Endothelial cell of umbilical vein (primary cell): ENCODE data around the gene TMX1. TPM values are rescaled to one million over a fixed set of nuclear protein-coding genes. Genes with fewer than 3 reads are reported as not detected.

Experiments
- BruUV-seq: library from RNA; stranded (reverse); fragments of 400-500 nt; replicated peaks from 2 replicates; lab custom pipeline; 2021; lab: Mats Ljungman, UMichigan
- CTCF ChIA-PET: fragments of 300-600, 350-600 bp; sonication (Branson Sonifier 250); formaldehyde crosslinking; loops from one replicate; lab custom pipeline; 2021; ENCODE audit warnings: antibody characterized with exemption, inconsistent platforms; lab: Charles Lee
- POLR2A ChIA-PET: fragments of 300-600, 350-600 bp; sonication (Branson Sonifier 250); formaldehyde crosslinking; loops from one replicate; lab custom pipeline; 2021; ENCODE audit warnings: antibody characterized with exemption, inconsistent platforms; lab: Charles Lee
- DNase-seq: peaks from one replicate; pipeline ENCODE4 v3.0.0-alpha.2; 2011; ENCODE audit warnings: low read depth, low spot score
- FAIRE-seq: peaks from 2 replicates; lab custom pipeline; 2011; peaks lifted over from hg19 to GRCh38; lab: Jason Lieb, UNC
- H2AFZ ChIP-seq: 2 replicates; pipeline ENCODE4 v1.6.0; 2012; ENCODE audit warnings: low read depth, low read length, control low read depth, inconsistent platforms
- H3K27ac ChIP-seq: 2 replicates; pipeline ENCODE4 v1.5.1; 2011; ENCODE audit warnings: low read depth, mild to moderate bottlenecking, control low read depth, low read length, moderate library complexity; ENCODE audit not compliant: insufficient read depth
- H3K27me3 ChIP-seq, 2 experiments: 2 replicates each; pipeline versions ENCODE4 v1.6.0 to v1.6.1; 2011; ENCODE audit warnings: low read length in 2 of 2, mixed read lengths in 1 of 2; ENCODE audit not compliant: control insufficient read depth in 2 of 2, insufficient read depth in 2 of 2
- H3K36me3 ChIP-seq, 2 experiments: 2 replicates in 1 of 2; 3 replicates in 1 of 2; pipeline ENCODE4 v1.5.1; 2011; ENCODE audit warnings: low read length in 2 of 2, mild to moderate bottlenecking in 1 of 2, moderate library complexity in 1 of 2; ENCODE audit not compliant: control insufficient read depth in 2 of 2, insufficient read depth in 2 of 2; ENCODE audit errors: extremely low read depth in 1 of 2
- H3K4me1 ChIP-seq: 3 replicates; pipeline ENCODE4 v1.5.1; 2011; ENCODE audit warnings: mild to moderate bottlenecking, low read length; ENCODE audit not compliant: control insufficient read depth, insufficient read depth; ENCODE audit errors: extremely low read depth
- H3K4me2 ChIP-seq: 2 replicates; pipeline ENCODE4 v1.6.1; 2011; ENCODE audit warnings: low read length, control low read depth, mixed read lengths; ENCODE audit not compliant: insufficient read depth
- H3K4me3 ChIP-seq, 3 experiments: fragments of 200-600 bp in 1 of 3; sonication (generic), shearing (Covaris generic) in 1 of 3; replicated peaks in 1 of 3; 2 replicates each; pipeline ENCODE4 v1.5.1; 2011 to 2016; ENCODE audit warnings: control low read depth in 3 of 3, low read length in 3 of 3, mild to moderate bottlenecking in 2 of 3, inconsistent platforms in 1 of 3, low read depth in 1 of 3, moderate library complexity in 1 of 3; ENCODE audit not compliant: insufficient read depth in 1 of 3
- H3K79me2 ChIP-seq: 2 replicates; pipeline ENCODE4 v1.6.0; 2012; ENCODE audit warnings: low read length, inconsistent platforms; ENCODE audit not compliant: control insufficient read depth, insufficient read depth
- H3K9ac ChIP-seq: replicated peaks from 2 replicates; pipeline ENCODE3; 2011; ENCODE audit warnings: low read length, control low read depth; ENCODE audit not compliant: insufficient read depth; ENCODE audit errors: extremely low read depth
- H3K9me1 ChIP-seq: replicated peaks from 3 replicates; pipeline ENCODE4 v1.6.0; 2011; ENCODE audit warnings: mild to moderate bottlenecking, low read length; ENCODE audit not compliant: control insufficient read depth, insufficient read depth; ENCODE audit errors: extremely low read depth
- H3K9me3 ChIP-seq: replicated peaks from 2 replicates; pipeline ENCODE4 v1.5.1; 2012; ENCODE audit warnings: low read length, inconsistent platforms; ENCODE audit not compliant: control insufficient read depth, insufficient read depth
- H4K20me1 ChIP-seq: replicated peaks from 2 replicates; pipeline ENCODE3; 2011; ENCODE audit warnings: mild to moderate bottlenecking, low read length; ENCODE audit not compliant: control insufficient read depth, insufficient read depth; ENCODE audit errors: extremely low read depth
- CTCF ChIP-seq, 2 donors: IDR thresholded peaks; 1 replicate in 1 of 2; 2 replicates in 1 of 2; pipeline ENCODE4 v1.5.1; 2011; ENCODE audit warnings: low read length in 2 of 2, mild to moderate bottlenecking in 2 of 2, moderate library complexity in 2 of 2, control low read depth in 1 of 2, inconsistent platforms in 1 of 2, low read depth in 1 of 2; ENCODE audit not compliant: insufficient read depth in 1 of 2; ENCODE audit errors: extremely low read depth in 1 of 2
- EZH2 ChIP-seq: IDR thresholded peaks from 2 replicates; pipeline ENCODE4 v1.6.1; 2012; ENCODE audit warnings: borderline replicate concordance, low read depth, mild to moderate bottlenecking, moderate library complexity, low read length, inconsistent platforms; ENCODE audit not compliant: severe bottlenecking
- FOS ChIP-seq: IDR thresholded peaks from 2 replicates; pipeline ENCODE4 v1.6.1; 2011; ENCODE audit warnings: mild to moderate bottlenecking, low read length, moderate library complexity, borderline replicate concordance; ENCODE audit not compliant: insufficient read depth
- GATA2 ChIP-seq: IDR thresholded peaks from 2 replicates; pipeline ENCODE4 v1.7.0; 2011; ENCODE audit warnings: low read depth, mild to moderate bottlenecking, moderate library complexity, mixed read lengths, low read length; ENCODE audit not compliant: insufficient read length, insufficient read depth
- JUN ChIP-seq: IDR thresholded peaks from 2 replicates; pipeline ENCODE4 v1.6.1; 2011; ENCODE audit warnings: borderline replicate concordance, low read depth; ENCODE audit not compliant: insufficient read length, insufficient read depth
- MAX ChIP-seq: IDR thresholded peaks from 2 replicates; pipeline ENCODE4 v1.6.1; 2011; ENCODE audit not compliant: insufficient read depth, insufficient read length
- MYC ChIP-seq: IDR thresholded peaks from one replicate; pipeline ENCODE4 v1.6.1; 2011; ENCODE audit warnings: mild to moderate bottlenecking, low read depth, low read length
- POLR2A ChIP-seq: IDR thresholded peaks from 2 replicates; pipeline ENCODE4 v1.6.1; 2012; ENCODE audit warnings: low read depth, mild to moderate bottlenecking, control low read depth, low read length
- POLR2AphosphoS5 ChIP-seq: IDR thresholded peaks from 2 replicates; pipeline ENCODE4 v1.6.1; 2012; ENCODE audit warnings: low read depth, mild to moderate bottlenecking, control low read depth, low read length, moderate library complexity; ENCODE audit not compliant: insufficient read depth
- dilution Hi-C: fragments of 300-500 bp; cut with MboI; formaldehyde crosslinking; loops from one replicate; pipeline ENCODE4 v1.15.0; 2019; ENCODE audit warnings: low sequenced_read_pairs; ENCODE audit not compliant: extremely low pct_ligation_motif_present
- intact Hi-C: fragments of 100-400 bp; cut with micrococcal nuclease; formaldehyde crosslinking; loops from one replicate; pipeline ENCODE4 v1.10.0; 2022
- polyA plus RNA-seq, 4 experiments: library from polyadenylated mRNA; depleted of rRNA in 3 of 4; stranded (reverse) in 3 of 4; unstranded in 1 of 4; fragments of >200 nt; gene quantifications; 2 replicates each; pipeline versions ENCODE4 v1.2.1 to v1.2.3, GENCODE V29; 2011 to 2012; ENCODE audit warnings: missing spikeins in 1 of 4
- total RNA-seq: library from RNA; stranded (reverse); gene quantifications from 2 replicates; pipeline ENCODE4 v1.2.3, GENCODE V29; 2021

The TMX1 gene
- total and polyA plus RNA-seq, 2 donors (not counting 3 experiments of a cell fraction or from before 2014, with no cell fraction given) = 11.4 to 41.9 TPM

- no peaks in the 10 kb centered on the region for H3K36me3 ChIP-seq
- CTCF ChIA-PET = interaction anchor here (0.7 to 11.3 kb wide), 26 partner anchors 8 to 697 kb away, joined by 3 to 240 read pairs (median 6); partner anchors contain the start of gene FRMD6
- intact Hi-C loops = loop anchor here (2.0 to 10.0 kb wide), 3 partner anchors 262 to 848 kb away; no protein-coding TSS in a partner anchor
- H3K9me1 ChIP-seq = no peaks in the 10 kb centered on the region
- POLR2A ChIA-PET = no interaction called here
- TF ChIP-seq JUN (no peak), EZH2 (no peak), FOS (no peak), GATA2 (no peak), MYC (no peak), POLR2AphosphoS5 (no peak), POLR2A (no peak), MAX (no peak), CTCF (IDR thresholded peaks at IDR 0.05; ENCODE audit: extremely low read depth in 1 of 2, insufficient read depth in 1 of 2, low read depth in 1 of 2, low read length in 2 of 2) (no peak)
- dilution Hi-C loops = no loop called here
- no peak overlapping the region for H3K9ac ChIP-seq
- FAIRE-seq (no peak), DNase-seq (no peak)
- H3K9me3 ChIP-seq = no peaks in the 10 kb centered on the region
- no peaks in the 10 kb centered on the region for H3K79me2 ChIP-seq
- no peak overlapping the region for H3K4me2 ChIP-seq
- H3K4me3 ChIP-seq = no peak overlapping the region
- H2AFZ ChIP-seq = no peak overlapping the region
- no TSS peak for BruUV-seq
- H3K4me1 ChIP-seq = no peaks in the 10 kb centered on the region
- no peak overlapping the region for H3K27ac ChIP-seq
- no peaks in the 10 kb centered on the region for H4K20me1 ChIP-seq
- H3K27me3 ChIP-seq = no peaks in the 10 kb centered on the region
Measured at GRCh38 chr14:51282517-51282916, 42.5 kb downstream of the TMX1 start.
